ENCODE results near the gene OPHN1. TPM values are rescaled to one million over a fixed set of nuclear protein-coding genes. Genes with fewer than 3 reads are reported as not detected.

The OPHN1 gene
- total RNA-seq, 4 donors from 2014 or later = 2.8 to 8.7 (median 6.6) TPM

GRCh38 chrX:68059469-68059868 is 373.8 kb downstream of the OPHN1 start:
- intact Hi-C loops (cut with DNase I; ENCODE audit: low total_unique reads) = no loop called here
- H3K27me3 ChIP-seq = no peaks in the 10 kb centered on the region
- no peak overlapping the region for H3K27ac ChIP-seq
- TF ChIP-seq POLR2AphosphoS5 (IDR thresholded peaks at IDR 0.05) (no peak), EP300 (IDR thresholded peaks at IDR 0.05; ENCODE audit: low read depth) (no peak), CTCF (IDR thresholded peaks at IDR 0.05) (no peak), POLR2A (IDR thresholded peaks at IDR 0.05) (no peak)
- in situ Hi-C loops (cut with MboI; ENCODE audit: low pct_ligation_motif_present in 1 of 4, low pct_unique_long_range_greater_than_20kb in 1 of 4, low sequenced_read_pairs in 3 of 4) = no loop called here
- H3K4me1 ChIP-seq = no peaks in the 10 kb centered on the region
- no peaks in the 10 kb centered on the region for H3K36me3 ChIP-seq
- 89% methylated on average over 1 of the region's 1 CpG; no CpG with 5 or more reads in 1 of the 2 donors for WGBS, 2 donors (ENCODE audit: low coverage in 1 of 2)
- no peak overlapping the region for H3K4me3 ChIP-seq
- no peak for DNase-seq
- no peaks in the 10 kb centered on the region for H3K9me3 ChIP-seq

DNA sequence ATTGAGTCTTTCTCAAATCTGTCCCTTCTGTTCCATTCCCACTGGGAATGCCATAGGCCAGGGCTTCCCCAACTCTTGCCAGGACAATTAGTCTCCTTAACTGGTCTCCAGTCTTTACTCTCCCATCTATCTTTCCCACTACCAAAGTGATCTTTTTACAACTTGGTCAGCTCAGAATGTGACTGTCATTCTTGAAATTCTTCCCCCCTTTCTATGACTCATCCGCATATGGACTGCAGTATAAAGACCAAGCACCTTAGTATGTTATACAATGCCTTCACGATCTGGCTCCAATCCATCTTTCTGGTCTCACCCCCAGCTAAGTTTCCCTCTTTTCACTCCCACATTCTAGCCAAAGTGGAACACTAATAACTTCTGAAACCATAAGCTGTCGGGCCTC is 383.8 kb downstream of the OPHN1 start:
- DNase-seq = no peak
- Histone ChIP-seq H3K9me3 (no peaks in the 10 kb centered on the region), H3K4me1 (no peaks in the 10 kb centered on the region), H3K27me3 (no peaks in the 10 kb centered on the region), H3K36me3 (no peaks in the 10 kb centered on the region), H3K27ac (no peak overlapping the region), H3K4me3 (no peak overlapping the region)
- intact Hi-C loops (cut with DNase I; ENCODE audit: low total_unique reads) = no loop called here
- in situ Hi-C loops (cut with MboI; ENCODE audit: low pct_ligation_motif_present in 1 of 4, low pct_unique_long_range_greater_than_20kb in 1 of 4, low sequenced_read_pairs in 3 of 4) = no loop called here
- WGBS, 2 donors (ENCODE audit: low coverage in 1 of 2) = 73 to 83% methylated on average over 1 to 3 of the region's 3 CpGs
- no peak for TF ChIP-seq POLR2A (IDR thresholded peaks at IDR 0.05)
- no peak for TF ChIP-seq POLR2AphosphoS5 (IDR thresholded peaks at IDR 0.05)
- no peak for TF ChIP-seq CTCF (IDR thresholded peaks at IDR 0.05)
- TF ChIP-seq EP300 (IDR thresholded peaks at IDR 0.05; ENCODE audit: low read depth) = no peak

- no peaks in the 10 kb centered on the region for H3K4me1 ChIP-seq
- H3K4me3 ChIP-seq = no peak overlapping the region
- no peak for DNase-seq
- no peaks in the 10 kb centered on the region for H3K9me3 ChIP-seq
- H3K27ac ChIP-seq = no peak overlapping the region
- no peaks in the 10 kb centered on the region for H3K36me3 ChIP-seq
- TF ChIP-seq POLR2AphosphoS5 (IDR thresholded peaks at IDR 0.05) = no peak
- TF ChIP-seq POLR2A (IDR thresholded peaks at IDR 0.05) = no peak
- TF ChIP-seq EP300 (IDR thresholded peaks at IDR 0.05; ENCODE audit: low read depth) = no peak
- no peak for TF ChIP-seq CTCF (IDR thresholded peaks at IDR 0.05)
- 77% methylated on average over 1 of the region's 1 CpG; no CpG with 5 or more reads in 1 of the 2 donors for WGBS, 2 donors (ENCODE audit: low coverage in 1 of 2)
- intact Hi-C loops (cut with DNase I; ENCODE audit: low total_unique reads) (no loop called here), in situ Hi-C loops (cut with MboI; ENCODE audit: low pct_ligation_motif_present in 1 of 4, low pct_unique_long_range_greater_than_20kb in 1 of 4, low sequenced_read_pairs in 3 of 4) (no loop called here)
- no peaks in the 10 kb centered on the region for H3K27me3 ChIP-seq
These were observed 384.5 kb downstream of the OPHN1 start for GRCh38 chrX:68048774-68049173.

- Histone ChIP-seq H3K36me3 (no peaks in the 10 kb centered on the region), H3K27ac (no peak overlapping the region), H3K4me1 (no peaks in the 10 kb centered on the region), H3K4me3 (no peak overlapping the region), H3K9me3 (no peaks in the 10 kb centered on the region), H3K27me3 (no peaks in the 10 kb centered on the region)
- WGBS, 2 donors (ENCODE audit: low coverage in 1 of 2) = 66% methylated on average over 2 of the region's 2 CpGs; no CpG with 5 or more reads in 1 of the 2 donors
- intact Hi-C loops (cut with DNase I; ENCODE audit: low total_unique reads) = no loop called here
- in situ Hi-C loops (cut with MboI; ENCODE audit: low pct_ligation_motif_present in 1 of 4, low pct_unique_long_range_greater_than_20kb in 1 of 4, low sequenced_read_pairs in 3 of 4) = no loop called here
- DNase-seq = no peak
- TF ChIP-seq POLR2AphosphoS5 (IDR thresholded peaks at IDR 0.05) (no peak), EP300 (IDR thresholded peaks at IDR 0.05; ENCODE audit: low read depth) (no peak), CTCF (IDR thresholded peaks at IDR 0.05) (no peak), POLR2A (IDR thresholded peaks at IDR 0.05) (no peak)
These were observed 388.2 kb downstream of the OPHN1 start for GRCh38 chrX:68045008-68045577.
